Vagina (tissue), 2 donors: ENCODE measurements around the gene RASSF7.

Experiments
- POLR2A ChIP-seq, 2 donors: fragments of 450-650 bp; IDR thresholded peaks; one replicate each; pipeline ENCODE4 v1.6.1; 2017; ENCODE audit warnings: antibody characterized with exemption in 2 of 2, mild to moderate bottlenecking in 2 of 2, moderate library complexity in 2 of 2
- POLR2AphosphoS5 ChIP-seq, 2 donors: sonication (generic); formaldehyde crosslinking; IDR thresholded peaks; one replicate each; pipeline ENCODE4 v1.9.0; 2017; ENCODE audit warnings: antibody characterized with exemption in 2 of 2, mild to moderate bottlenecking in 2 of 2, low read depth in 1 of 2; ENCODE audit not compliant: insufficient read depth in 1 of 2
- TF ChIP-seq, protein P1 (sequence below), 3 experiments: fragments of 450-650 bp in 2 of 3; fragments of 200-600 bp in 1 of 3; sonication (generic) in 1 of 3; IDR thresholded peaks; one replicate each; pipeline ENCODE4 v1.5.1; 2017 to 2019; ENCODE audit warnings: antibody characterized with exemption in 3 of 3, mild to moderate bottlenecking in 2 of 3, moderate library complexity in 2 of 3

DNA sequence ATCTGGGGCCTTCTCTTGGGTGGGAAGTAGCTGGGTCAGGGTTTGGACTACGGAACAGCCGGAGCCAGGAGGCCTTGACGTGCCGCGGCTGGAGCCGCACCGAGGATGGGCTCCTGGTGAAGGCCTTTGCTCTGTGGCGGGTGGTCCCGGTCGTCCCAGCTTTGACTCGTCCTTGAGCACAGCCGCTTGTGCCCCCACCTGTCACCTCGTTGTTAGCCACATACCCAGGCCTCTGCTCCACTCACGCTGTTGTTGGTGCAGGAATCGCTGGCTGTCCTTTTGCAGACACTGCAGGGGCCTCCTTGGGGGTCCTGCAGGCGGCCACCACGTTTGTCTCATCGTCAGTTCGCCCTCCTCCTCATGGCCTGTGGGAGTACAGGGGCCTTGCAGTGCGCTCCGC is 32.6 kb downstream of the RASSF7 start:
- TF ChIP-seq, protein P1, sequence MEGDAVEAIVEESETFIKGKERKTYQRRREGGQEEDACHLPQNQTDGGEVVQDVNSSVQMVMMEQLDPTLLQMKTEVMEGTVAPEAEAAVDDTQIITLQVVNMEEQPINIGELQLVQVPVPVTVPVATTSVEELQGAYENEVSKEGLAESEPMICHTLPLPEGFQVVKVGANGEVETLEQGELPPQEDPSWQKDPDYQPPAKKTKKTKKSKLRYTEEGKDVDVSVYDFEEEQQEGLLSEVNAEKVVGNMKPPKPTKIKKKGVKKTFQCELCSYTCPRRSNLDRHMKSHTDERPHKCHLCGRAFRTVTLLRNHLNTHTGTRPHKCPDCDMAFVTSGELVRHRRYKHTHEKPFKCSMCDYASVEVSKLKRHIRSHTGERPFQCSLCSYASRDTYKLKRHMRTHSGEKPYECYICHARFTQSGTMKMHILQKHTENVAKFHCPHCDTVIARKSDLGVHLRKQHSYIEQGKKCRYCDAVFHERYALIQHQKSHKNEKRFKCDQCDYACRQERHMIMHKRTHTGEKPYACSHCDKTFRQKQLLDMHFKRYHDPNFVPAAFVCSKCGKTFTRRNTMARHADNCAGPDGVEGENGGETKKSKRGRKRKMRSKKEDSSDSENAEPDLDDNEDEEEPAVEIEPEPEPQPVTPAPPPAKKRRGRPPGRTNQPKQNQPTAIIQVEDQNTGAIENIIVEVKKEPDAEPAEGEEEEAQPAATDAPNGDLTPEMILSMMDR (IDR thresholded peaks at IDR 0.05): no peak
- TF ChIP-seq POLR2AphosphoS5 (IDR thresholded peaks at IDR 0.05; ENCODE audit: insufficient read depth in 1 of 2, low read depth in 1 of 2) (no peak), POLR2A (IDR thresholded peaks at IDR 0.05) (no peak)
